Ovary (tissue), 9 donors: ENCODE data around the gene WWOX. TPM values are rescaled to one million over a fixed set of nuclear protein-coding genes. Genes with fewer than 3 reads are reported as not detected.
A peak's percentile ranks its signal among the peaks of the same experiment; 100 is the strongest.

Experiments
- DNase-seq, 5 donors: peaks; one replicate each; pipeline ENCODE4 v3.0.0-alpha.2; 2019 to 2020
- H3K27ac ChIP-seq, 2 donors: fragments of 200-600 bp; one replicate each; pipeline versions ENCODE4 v1.5.1 to v1.8.0; 2019 to 2022
- H3K27me3 ChIP-seq: fragments of 200-600 bp; one replicate; pipeline ENCODE4 v1.8.0; 2022
- H3K36me3 ChIP-seq: fragments of 200-600 bp; sonication (generic); one replicate; pipeline ENCODE4 v1.5.1; 2019
- H3K4me1 ChIP-seq: one replicate; pipeline ENCODE4 v1.8.1; 2013; ENCODE audit warnings: mild to moderate bottlenecking, moderate library complexity; ENCODE audit not compliant: insufficient read depth
- H3K4me3 ChIP-seq: fragments of 200-600 bp; sonication (generic); one replicate; pipeline ENCODE4 v1.5.1; 2017
- H3K9me3 ChIP-seq, 2 donors: fragments of 200-600 bp in 1 of 2; sonication (generic) in 1 of 2; one replicate each; pipeline versions ENCODE4 v1.5.1 to v1.8.1; 2013 to 2019; ENCODE audit warnings: mild to moderate bottlenecking in 1 of 2, moderate library complexity in 1 of 2
- CTCF ChIP-seq, 3 donors: fragments of 450-650 bp in 2 of 3; fragments of 200-600 bp in 1 of 3; IDR thresholded peaks; one replicate each; pipeline versions ENCODE4 v1.5.1 to v1.8.0; 2016 to 2022; ENCODE audit warnings: antibody characterized with exemption in 3 of 3, mild to moderate bottlenecking in 1 of 3
- EP300 ChIP-seq: sonication (generic); formaldehyde crosslinking; IDR thresholded peaks from one replicate; pipeline ENCODE4 v1.6.1; 2017; ENCODE audit warnings: antibody characterized with exemption
- POLR2A ChIP-seq: fragments of 450-650 bp; IDR thresholded peaks from one replicate; pipeline ENCODE4 v1.6.1; 2017; ENCODE audit warnings: antibody characterized with exemption, mild to moderate bottlenecking, moderate library complexity
- WGBS, 3 donors: extraction: QIAGEN DNeasy Blood & Tissue Kit in 1 of 3; methylation state at CpG; one replicate each; pipeline versions ENCODE4 v1.1.5 to v1.1.7; 2013 to 2017; 5-methylcytosine and 5-hydroxymethylcytosine counted together
- intact Hi-C, 4 donors: fragments of 100-400 bp; cut with DNase I; formaldehyde crosslinking; loops; one replicate each; pipeline versions ENCODE4 v1.11.0 to v1.15.1; 2022 to 2023
- polyA plus RNA-seq, 2 donors: library from polyadenylated mRNA; stranded (reverse); fragments of 200-250 nt in 1 of 2; fragments of 350-450 nt in 1 of 2; fragmentation: Illumina TruSeq in 1 of 2; extraction: RNeasy Lipid Tissue Mini Kit (QIAGEN cat#74804) in 1 of 2; gene quantifications; one replicate each; pipeline ENCODE4 v1.2.3, GENCODE V29; 2013 to 2014
- total RNA-seq, 7 donors: library from RNA; depleted of rRNA in 2 of 7; stranded (reverse); fragments of >200 nt in 2 of 7; fragmentation: NEBNext Ultra II Directional in 3 of 7; extraction: Animal tissue kit (Norgen Biotek cat#: 25700) in 3 of 7; gene quantifications; one replicate each; pipeline versions ENCODE4 v1.1.0 to v1.2.4, GENCODE V29; 2016 to 2023
- donor health status: DM: no; HTN: no; CAD: no; lungs with moderate emphysema.
- donor health status: DM: no; HTN: no; CAD: no.
- donor health status: Bipolar disorder and iron deficiency.
- donor health status: DM: yes; HTN: yes; CAD: no.
- donor health status: DM: no; HTN: no; CAD: no.
- donor health status: DM: yes; HTN: yes; CAD: no.

The WWOX gene
- total and polyA plus RNA-seq, 9 donors, result 11.0 to 40.5 (median 25.2) TPM

- no peak for DNase-seq
- intact Hi-C loops, result no loop called here
- H3K36me3 ChIP-seq, result no peaks in the 10 kb centered on the region
- no peak overlapping the region for H3K27ac ChIP-seq
- TF ChIP-seq CTCF (IDR thresholded peaks at IDR 0.05) (no peak), EP300 (no peak), POLR2A (no peak)
- H3K4me1 ChIP-seq, result peaks cover 10% of the 10 kb centered on the region
- 97 to 99% (median 98%) methylated on average over 6 of the region's 6 CpGs for WGBS, 3 donors
- no peaks in the 10 kb centered on the region for H3K9me3 ChIP-seq
- H3K4me3 ChIP-seq, result no peak overlapping the region
- no peaks in the 10 kb centered on the region for H3K27me3 ChIP-seq
These were observed 713.1 kb downstream of the WWOX start for GRCh38 chr16:78812582-78812981.

GRCh38 chr16:78813661-78814311 is 714.3 kb downstream of the WWOX start:
- Histone ChIP-seq H3K4me3 (no peak overlapping the region), H3K4me1 (peaks cover 19% of the 10 kb centered on the region), H3K9me3 (no peaks in the 10 kb centered on the region), H3K27me3 (no peaks in the 10 kb centered on the region), H3K27ac (no peak overlapping the region), H3K36me3 (no peaks in the 10 kb centered on the region)
- DNase-seq, result no peak
- TF ChIP-seq CTCF (IDR thresholded peaks at IDR 0.05) (no peak), EP300 (no peak), POLR2A (no peak)
- intact Hi-C loops, result no loop called here
- 74 to 80% (median 78%) methylated on average over 10 of the region's 10 CpGs for WGBS, 3 donors

- Histone ChIP-seq H3K36me3 (no peaks in the 10 kb centered on the region), H3K4me1 (peaks cover 19% of the 10 kb centered on the region), H3K27me3 (no peaks in the 10 kb centered on the region), H3K4me3 (no peak overlapping the region), H3K27ac (peak overlapping the region in 1 of 2 donors; percentile 71), H3K9me3 (no peaks in the 10 kb centered on the region)
- TF ChIP-seq POLR2A, result no peak
- no peak for TF ChIP-seq EP300
- no peak for TF ChIP-seq CTCF (IDR thresholded peaks at IDR 0.05)
- 2 to 10% (median 5%) methylated on average over 2 of the region's 2 CpGs for WGBS, 3 donors
- DNase-seq, result peak; percentile 38 to 56 (median 51)
- intact Hi-C loops, result no loop called here
These were observed 716.3 kb downstream of the WWOX start for GRCh38 chr16:78815713-78816112.

GRCh38 chr16:78816499-78817195 is 717.2 kb downstream of the WWOX start:
- Histone ChIP-seq H3K36me3 (no peaks in the 10 kb centered on the region), H3K4me1 (peaks cover 19% of the 10 kb centered on the region), H3K27me3 (no peaks in the 10 kb centered on the region), H3K9me3 (no peaks in the 10 kb centered on the region), H3K27ac (peak overlapping the region in 1 of 2 donors; percentile 71), H3K4me3 (no peak overlapping the region)
- intact Hi-C loops, result no loop called here
- 0 to 8% (median 3%) methylated on average over 2 of the region's 2 CpGs for WGBS, 3 donors
- TF ChIP-seq EP300 (no peak), POLR2A (no peak), CTCF (IDR thresholded peaks at IDR 0.05) (no peak)
- DNase-seq, result peak in 2 of 5 donors; percentile 35
